Osteocyte (in vitro differentiated cells): ENCODE data around the gene PTPRD. TPM values are rescaled to one million over a fixed set of nuclear protein-coding genes. Genes with fewer than 3 reads are reported as not detected.
"Not testable (repeated sequence)": the region's sequence is repeated elsewhere in the genome, so short reads cannot be mapped to it uniquely, and the experiment has no call there.

Source experiments
- DNase-seq: peaks from one replicate; pipeline ENCODE4 v3.0.0; 2021; ENCODE audit warnings: mixed read lengths; ENCODE audit not compliant: unreplicated experiment; ENCODE audit errors: extremely low spot score
- H3K27ac Mint-ChIP-seq: one replicate; pipeline ENCODE4 v1.8.0; 2021; ENCODE audit warnings: mild to moderate bottlenecking, mixed read lengths; ENCODE audit not compliant: unreplicated experiment
- H3K27me3 Mint-ChIP-seq: one replicate; pipeline ENCODE4 v1.8.0; 2021; ENCODE audit warnings: mixed read lengths; ENCODE audit not compliant: unreplicated experiment
- H3K36me3 Mint-ChIP-seq: one replicate; pipeline ENCODE4 v1.8.0; 2021; ENCODE audit warnings: mixed read lengths; ENCODE audit not compliant: unreplicated experiment
- H3K4me1 Mint-ChIP-seq: one replicate; pipeline ENCODE4 v1.8.0; 2021; ENCODE audit warnings: mixed read lengths; ENCODE audit not compliant: unreplicated experiment
- H3K4me3 Mint-ChIP-seq: one replicate; pipeline ENCODE4 v1.8.0; 2021; ENCODE audit warnings: mild to moderate bottlenecking, moderate library complexity, mixed read lengths; ENCODE audit not compliant: unreplicated experiment
- H3K9me3 Mint-ChIP-seq: one replicate; pipeline ENCODE4 v1.8.0; 2021; ENCODE audit warnings: mixed read lengths; ENCODE audit not compliant: unreplicated experiment
- CTCF ChIP-seq: fragments of 200-600 bp; sonication (generic); IDR thresholded peaks from 2 replicates; pipeline ENCODE4 v1.5.0; 2021; ENCODE audit warnings: antibody characterized with exemption, mild to moderate bottlenecking, moderate library complexity
- total RNA-seq: library from RNA; stranded (reverse); gene quantifications from 2 replicates; pipeline ENCODE4 v1.2.1, GENCODE V29; 2021

PTPRD gene
- total RNA-seq, 1 donor from 2014 or later: 5.4 TPM

DNA sequence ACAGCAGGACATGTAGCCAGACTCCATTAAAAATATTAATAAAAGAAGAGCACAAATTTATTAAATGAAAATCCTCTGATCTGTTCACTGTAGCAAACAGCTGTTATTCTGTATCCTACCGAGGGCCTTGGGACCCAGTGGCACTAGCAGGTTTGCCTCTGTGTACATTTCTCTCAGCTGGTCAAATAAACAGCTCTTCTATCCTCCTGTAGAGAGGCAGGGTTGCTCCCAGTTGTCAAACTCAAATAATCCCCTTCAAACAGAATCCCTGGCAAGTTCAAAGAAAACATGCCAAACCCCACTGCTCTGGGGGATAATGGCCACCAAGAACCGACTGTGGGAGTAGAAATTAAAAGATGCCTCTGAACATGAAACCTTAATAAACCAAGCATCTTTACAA lies 1551.2 kb downstream of the PTPRD start:
- Mint-ChIP-seq H3K27me3 (no peaks in the 10 kb centered on the region), H3K36me3 (no peaks in the 10 kb centered on the region), H3K4me1 (no peaks in the 10 kb centered on the region), H3K9me3 (no peaks in the 10 kb centered on the region), H3K4me3 (no peak overlapping the region), H3K27ac (no peak overlapping the region)
- TF ChIP-seq CTCF: no peak
- DNase-seq: no peak

- no peak overlapping the region for H3K4me3 Mint-ChIP-seq
- no peaks in the 10 kb centered on the region for H3K36me3 Mint-ChIP-seq
- no peak overlapping the region for H3K27ac Mint-ChIP-seq
- no peaks in the 10 kb centered on the region for H3K27me3 Mint-ChIP-seq
- no peak for TF ChIP-seq CTCF
- H3K9me3 Mint-ChIP-seq: no peaks in the 10 kb centered on the region
- no peaks in the 10 kb centered on the region for H3K4me1 Mint-ChIP-seq
- no peak for DNase-seq
Measured at GRCh38 chr9:9054354-9054992, 1558.3 kb downstream of the PTPRD start.

DNA sequence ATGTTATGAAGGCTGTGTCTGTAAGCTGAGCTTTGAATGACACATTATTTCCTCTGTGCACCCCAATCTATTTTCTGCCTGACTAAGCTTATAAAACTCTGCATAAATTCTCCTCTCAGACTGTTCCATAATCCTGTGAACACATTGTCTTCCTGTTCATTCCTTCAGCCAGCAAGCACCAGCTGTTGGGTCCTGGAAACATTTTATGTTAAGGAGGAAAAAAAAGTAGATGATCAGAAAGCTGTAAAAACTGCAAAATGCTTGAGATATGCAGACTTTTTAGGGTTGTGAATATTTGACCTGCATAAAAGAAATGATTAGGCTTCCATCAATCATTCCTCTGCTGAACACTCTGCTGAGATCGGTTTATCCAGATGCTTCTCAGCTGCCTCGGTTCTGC lies 1567.2 kb downstream of the PTPRD start:
- no peak for TF ChIP-seq CTCF
- no peak for DNase-seq
- H3K27me3 Mint-ChIP-seq: peaks cover 5% of the 10 kb centered on the region
- H3K27ac Mint-ChIP-seq: no peak overlapping the region
- H3K4me1 Mint-ChIP-seq: no peaks in the 10 kb centered on the region
- no peaks in the 10 kb centered on the region for H3K9me3 Mint-ChIP-seq
- H3K4me3 Mint-ChIP-seq: no peak overlapping the region
- H3K36me3 Mint-ChIP-seq: no peaks in the 10 kb centered on the region

- Mint-ChIP-seq H3K9me3 (no peaks in the 10 kb centered on the region), H3K4me3 (no peak overlapping the region), H3K27ac (no peak overlapping the region), H3K36me3 (no peaks in the 10 kb centered on the region), H3K4me1 (no peaks in the 10 kb centered on the region), H3K27me3 (peaks cover 5% of the 10 kb centered on the region)
- DNase-seq: no peak
- TF ChIP-seq CTCF: no peak
Measured at GRCh38 chr9:9045072-9045471, 1567.7 kb downstream of the PTPRD start.

- not testable (repeated sequence) for H3K4me3 Mint-ChIP-seq, H3K27me3 Mint-ChIP-seq, H3K4me1 Mint-ChIP-seq, H3K36me3 Mint-ChIP-seq, DNase-seq, H3K27ac Mint-ChIP-seq, H3K9me3 Mint-ChIP-seq
Measured at GRCh38 chr9:9043788-9044187, 1569.0 kb downstream of the PTPRD start.

DNA sequence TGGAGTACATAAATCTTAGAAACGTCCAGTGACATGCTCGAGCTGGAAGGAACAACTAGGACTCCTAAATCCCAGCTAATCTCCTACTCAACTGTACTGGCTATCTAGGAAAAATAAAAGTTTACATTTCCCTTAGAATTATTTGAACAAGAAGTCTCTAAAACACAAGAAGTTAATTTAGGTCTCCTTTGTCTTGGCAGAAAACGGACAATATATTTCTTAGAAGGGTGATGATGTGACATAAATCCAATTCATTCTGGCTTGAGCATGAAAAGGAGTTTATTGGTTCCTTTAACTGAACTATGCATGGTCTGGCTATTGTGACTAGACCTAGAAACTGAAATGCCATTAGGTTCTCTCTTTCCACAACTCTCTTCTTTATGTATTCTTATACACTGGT lies 1571.0 kb downstream of the PTPRD start:
- Mint-ChIP-seq H3K4me1 (no peaks in the 10 kb centered on the region), H3K4me3 (no peak overlapping the region), H3K27me3 (no peaks in the 10 kb centered on the region), H3K36me3 (no peaks in the 10 kb centered on the region), H3K27ac (no peak overlapping the region), H3K9me3 (no peaks in the 10 kb centered on the region)
- DNase-seq: no peak
- TF ChIP-seq CTCF: no peak
